Measurements from ENCODE around the gene SLC22A31. TPM values are rescaled to one million over a fixed set of nuclear protein-coding genes. Genes with fewer than 3 reads are reported as not detected.

SLC22A31 gene
- 1.1 TPM in 1 of 2 replicates, not detected in the other for total RNA-seq

DNA sequence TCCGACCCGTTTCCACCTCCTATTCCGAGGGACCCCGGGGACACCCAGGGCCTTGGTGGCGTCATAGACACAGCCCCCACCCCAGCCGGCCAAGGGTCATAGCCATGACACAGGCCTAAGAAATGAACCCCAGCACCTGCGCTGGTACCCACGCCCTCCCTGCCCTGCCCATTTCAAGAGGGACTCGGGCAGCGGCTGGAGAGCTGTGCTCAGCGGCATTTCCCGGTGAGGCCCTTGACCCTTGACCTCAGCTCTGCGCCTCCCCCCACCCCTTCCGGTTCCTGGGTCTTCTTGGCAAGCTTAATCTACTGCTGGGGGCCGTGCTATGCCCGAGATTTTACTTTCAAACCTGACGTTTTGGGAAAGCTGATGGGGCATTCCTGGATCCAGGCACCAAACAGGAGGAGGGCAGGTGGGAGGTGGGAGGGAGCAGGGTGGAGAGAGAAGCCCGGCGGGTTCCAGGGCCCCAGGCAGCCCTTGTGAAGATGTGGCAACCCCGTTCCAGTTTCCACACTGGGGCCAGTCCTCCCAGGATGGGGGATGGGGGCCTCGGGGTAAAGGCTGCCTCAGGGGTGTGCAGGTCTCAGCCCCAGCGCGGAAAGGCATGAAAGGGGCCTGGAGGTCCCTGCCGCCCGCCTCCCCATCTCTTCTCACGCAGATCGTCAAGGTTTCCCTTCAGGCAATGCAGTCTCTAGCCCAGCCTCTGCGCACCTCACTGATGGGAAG, at the start of gene SLC22A31:
Gene SLC22A31, minus strand, starts transcription at position 414 of the 726 bp plus-strand sequence. Its CDS starts 36 bp downstream, at position 378.

GRCh38 chr16:89217388-89218191, 17.3 kb upstream of the SLC22A31 start, which contains the start of gene ZNF778:
Gene ZNF778, plus strand, starts transcription at chr16:89217703. Its CDS starts 3,425 bp downstream, at chr16:89221128.

DNA sequence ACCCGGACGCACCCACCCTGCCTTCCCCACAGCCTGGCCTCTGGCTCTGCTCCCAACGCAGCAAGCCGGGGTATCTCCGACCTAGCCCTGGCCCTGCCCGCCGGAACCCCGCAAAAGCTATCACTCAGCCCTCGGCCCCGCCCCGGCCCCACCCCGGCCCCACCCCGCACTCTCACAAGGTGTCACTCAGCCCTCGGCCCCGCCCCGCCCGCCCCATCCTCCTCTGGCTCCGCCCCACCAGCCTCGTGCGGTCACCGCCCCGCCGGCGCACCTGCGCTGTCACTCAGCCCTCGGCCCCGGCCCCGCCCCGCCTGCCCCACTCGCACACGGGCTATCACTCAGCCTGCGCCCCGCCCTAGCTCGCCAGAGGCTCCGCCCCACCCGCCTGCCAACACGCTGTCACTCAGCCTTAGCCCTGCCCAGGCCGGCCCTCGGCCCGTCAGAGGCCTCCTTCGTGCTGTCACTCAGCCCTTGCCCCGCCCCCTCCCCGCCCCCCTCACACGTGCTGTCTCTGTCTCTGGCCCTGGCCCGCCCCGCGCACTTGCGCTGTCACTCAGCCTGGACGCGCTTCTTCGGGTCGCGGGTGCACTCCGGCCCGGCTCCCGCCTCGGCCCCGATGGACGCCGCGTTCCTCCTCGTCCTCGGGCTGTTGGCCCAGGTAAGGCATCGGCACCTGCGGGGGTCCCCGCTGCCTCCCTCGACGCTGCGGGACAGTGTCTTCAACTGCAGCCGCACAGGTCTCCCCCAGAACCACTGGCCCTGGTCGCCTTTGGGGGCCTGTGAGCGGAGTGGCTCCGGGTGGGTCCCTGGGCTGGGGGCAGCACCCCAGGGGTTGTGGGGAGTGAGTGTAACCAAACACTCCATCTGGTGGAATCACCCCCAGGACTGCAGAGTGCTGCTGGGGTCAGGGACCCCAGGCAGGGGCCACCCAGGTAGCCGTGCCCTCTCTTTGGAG, 28.8 kb downstream of the SLC22A31 start, which contains the start of gene CDH15:
Gene CDH15, plus strand, starts transcription at position 533 of the 955 bp plus-strand sequence. Its CDS starts 84 bp downstream, at position 617.

Other genes with a start within 250 kb of the SLC22A31 start
- not detected in 2 replicates for gene CBFA2T3, start 223.3 kb downstream of the SLC22A31 start, total RNA-seq
- gene ACSF3, start 106.7 kb downstream of the SLC22A31 start, total RNA-seq, result 15.8 and 39.7 TPM in 2 replicates
- gene CDH15, start 28.8 kb downstream of the SLC22A31 start, total RNA-seq, result 2.0 TPM in 1 of 2 replicates, not detected in the other
- 6.2 and 9.9 TPM in 2 replicates for gene ZNF778, start 17.2 kb upstream of the SLC22A31 start, total RNA-seq